HG02885 (cell line): ENCODE results near the gene ARFGEF3.

Source experiments
- ATAC-seq: cut with Tn5 transposase; IDR thresholded peaks from one replicate; pipeline ENCODE4 v1.9.1; 2021; ENCODE audit warnings: mild to moderate bottlenecking; ENCODE audit not compliant: unreplicated experiment, poor library complexity

ARFGEF3 gene

DNA sequence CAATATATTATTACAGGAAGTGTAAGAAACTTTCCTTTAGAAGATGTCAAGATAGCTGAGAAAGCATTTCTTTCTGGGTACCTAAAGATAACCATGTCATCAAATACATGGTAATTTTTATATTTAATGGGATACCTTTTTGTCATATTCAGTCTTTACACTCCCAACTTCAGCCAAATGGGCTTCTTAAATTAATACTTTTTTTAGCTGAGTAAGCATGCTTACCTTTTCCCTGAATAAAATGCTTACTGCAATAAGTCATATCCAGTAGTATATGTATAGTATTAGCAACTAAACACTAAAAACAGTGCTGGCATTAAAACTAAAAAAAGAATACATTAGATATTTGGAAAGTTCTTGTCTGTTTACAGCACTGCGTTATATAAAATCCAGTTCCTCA lies 74.0 kb downstream of the ARFGEF3 start:
- ATAC-seq, result no peak

DNA sequence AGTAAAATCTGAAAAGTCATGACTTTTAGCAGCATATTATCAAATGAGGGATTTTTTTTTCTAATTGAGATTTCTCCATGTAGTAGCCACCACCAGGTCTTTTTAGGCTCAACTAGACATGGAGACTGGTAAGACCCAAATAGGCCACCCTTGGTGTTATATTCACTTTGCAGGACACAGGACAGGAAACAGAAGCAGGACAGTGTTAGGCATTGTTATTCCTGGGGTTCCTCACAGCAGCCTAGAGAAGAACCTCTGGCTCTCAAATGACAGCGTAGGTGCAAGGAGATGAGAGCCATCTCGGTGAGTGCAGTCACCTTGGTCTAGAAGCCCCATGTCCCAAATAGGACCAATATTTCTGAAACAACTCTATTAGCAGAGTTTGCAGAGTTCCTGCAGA lies 75.7 kb downstream of the ARFGEF3 start:
- ATAC-seq, result no peak

DNA sequence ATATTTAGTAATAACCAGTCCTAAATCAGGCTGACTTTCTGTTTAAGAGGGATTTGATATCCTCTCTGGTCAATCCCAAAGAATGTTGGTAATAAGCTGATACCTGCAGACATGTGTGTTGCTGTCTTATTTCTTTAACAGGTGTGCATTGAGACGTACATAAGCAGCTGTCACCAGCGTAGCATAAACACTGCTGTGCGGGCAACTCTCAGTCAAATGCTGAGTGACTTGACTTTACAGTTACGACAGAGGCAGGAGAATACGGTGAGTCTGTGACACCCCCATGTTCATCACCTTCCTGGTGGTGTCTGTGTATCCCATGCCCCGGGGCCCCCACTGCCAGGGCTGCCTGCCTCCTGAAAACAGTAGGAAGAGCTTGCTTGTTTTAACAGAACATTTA lies 76.6 kb downstream of the ARFGEF3 start:
- no peak for ATAC-seq

DNA sequence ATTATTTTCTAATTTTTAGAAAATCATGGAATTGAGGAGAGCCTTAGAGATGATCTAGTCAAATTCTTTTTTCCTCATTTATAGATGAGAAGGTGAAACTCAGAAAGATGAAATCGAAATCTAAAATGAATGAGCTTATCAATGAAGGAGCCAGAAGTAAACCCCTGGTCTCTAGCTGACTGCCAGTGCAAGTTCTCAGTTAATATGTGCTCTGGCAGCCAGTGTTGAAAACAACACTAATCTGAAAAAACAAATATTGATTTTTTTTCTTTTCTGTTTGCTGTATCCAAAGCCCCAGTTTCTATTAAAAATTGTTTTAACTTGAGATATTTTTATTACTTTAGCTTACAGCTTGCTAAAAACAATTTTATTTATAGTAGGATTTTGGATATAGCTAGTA lies 78.0 kb downstream of the ARFGEF3 start:
- ATAC-seq, result no peak

GRCh38 chr6:138240476-138241245 lies 78.9 kb downstream of the ARFGEF3 start:
- ATAC-seq, result no peak

- ATAC-seq, result no peak
These were observed 79.6 kb downstream of the ARFGEF3 start for GRCh38 chr6:138241381-138241780.

DNA sequence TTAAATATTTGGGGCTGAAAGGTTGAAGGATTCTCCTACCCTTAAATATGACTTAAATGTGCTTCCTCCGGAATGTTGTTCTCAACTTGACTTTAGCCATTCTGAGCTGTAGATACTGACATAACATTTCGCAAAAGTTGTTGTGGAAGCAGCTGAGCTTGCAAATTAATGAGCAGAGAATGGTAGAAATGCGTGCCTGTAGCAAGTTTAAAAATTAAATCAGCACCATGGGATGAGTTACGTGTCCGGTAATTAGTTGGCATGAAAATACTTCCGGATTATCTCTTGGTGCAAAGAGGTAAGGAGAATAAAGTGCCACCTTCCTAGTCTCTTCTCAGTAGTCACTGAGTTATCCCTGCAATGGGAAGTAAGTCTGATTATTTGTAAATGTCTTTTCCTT lies 80.2 kb downstream of the ARFGEF3 start:
- no peak for ATAC-seq

DNA sequence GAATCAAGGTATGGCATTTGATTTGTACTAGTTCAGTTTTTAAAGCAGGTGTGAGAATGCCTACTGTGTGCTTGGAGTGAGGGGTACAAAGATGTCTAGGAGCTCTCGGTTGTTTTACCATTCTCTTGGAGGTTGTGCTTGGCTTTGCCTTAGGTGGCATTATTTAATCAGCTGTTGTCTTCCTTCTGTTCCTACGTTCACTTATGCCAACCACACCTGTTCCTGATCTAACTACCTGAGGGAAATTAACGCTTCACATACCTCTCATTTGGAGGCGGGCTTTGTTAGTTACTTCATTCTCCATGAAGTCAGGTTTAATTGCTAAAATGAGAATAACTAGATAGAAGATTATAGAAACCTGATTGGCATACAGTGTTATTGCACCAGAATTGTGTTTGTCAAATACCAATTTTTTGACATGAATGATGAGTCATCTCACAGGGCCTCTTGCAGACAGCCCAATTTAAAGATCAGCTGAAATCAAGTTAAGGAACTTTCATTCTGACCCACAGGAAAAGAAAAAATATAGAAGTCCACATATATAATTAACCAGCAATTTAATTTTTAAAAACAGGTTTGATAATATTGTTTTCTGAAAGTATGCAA lies 81.4 kb downstream of the ARFGEF3 start:
- ATAC-seq, result no peak

DNA sequence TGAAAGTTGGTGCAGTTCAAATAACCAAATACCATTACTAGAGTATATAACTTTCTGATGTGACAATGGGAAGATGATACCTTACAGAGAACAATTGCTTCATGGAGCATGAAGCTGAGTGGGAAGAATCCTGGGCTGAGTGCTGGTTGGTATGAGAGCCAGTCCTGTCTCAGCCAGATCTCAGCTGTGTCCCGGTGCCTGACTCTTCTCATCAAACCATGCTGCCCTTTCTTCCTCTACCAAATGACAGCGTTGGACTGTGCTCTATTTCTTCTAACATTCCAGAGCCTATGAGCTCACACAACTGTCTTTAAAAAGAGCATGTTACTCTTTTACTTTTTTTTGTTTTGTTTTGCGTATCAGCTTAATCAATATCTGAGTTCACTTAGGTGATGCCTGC lies 84.0 kb downstream of the ARFGEF3 start:
- ATAC-seq, result no peak

DNA sequence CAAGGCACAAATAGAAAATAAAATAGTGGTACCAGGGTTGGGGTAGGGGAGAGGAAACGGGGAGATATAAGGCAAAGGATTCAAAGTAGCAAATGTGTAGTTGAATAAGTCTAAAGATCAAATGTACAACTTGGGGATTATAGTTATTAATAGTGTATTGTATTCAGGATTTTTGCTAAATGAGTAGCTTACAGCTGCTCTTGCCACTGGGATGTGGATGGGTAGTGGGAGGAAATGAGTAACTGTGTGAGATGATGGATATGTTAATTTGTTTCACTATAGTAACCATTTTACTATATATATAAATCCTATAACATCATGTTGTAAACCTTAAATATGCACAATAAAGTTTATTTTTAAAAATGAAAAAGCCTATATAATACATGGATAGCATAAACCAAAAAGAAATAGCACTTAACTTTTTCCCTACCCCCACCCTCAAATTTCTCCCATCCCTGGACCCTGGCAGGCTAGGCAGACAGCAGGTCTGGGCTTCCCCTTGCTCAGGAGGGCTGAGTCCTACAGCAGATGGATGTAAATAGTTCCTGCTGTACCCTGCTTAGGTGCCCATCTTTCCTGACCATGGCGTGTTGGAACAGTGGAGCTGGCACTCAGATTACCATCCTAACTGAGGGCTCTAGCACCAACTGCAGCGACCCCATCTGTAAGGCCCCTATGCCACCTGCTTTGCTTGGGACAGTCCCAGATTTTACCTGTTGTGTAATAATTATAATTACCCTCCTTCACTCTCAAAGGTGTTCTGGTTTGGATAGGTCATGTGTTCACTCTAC lies 85.1 kb downstream of the ARFGEF3 start:
- no peak for ATAC-seq

DNA sequence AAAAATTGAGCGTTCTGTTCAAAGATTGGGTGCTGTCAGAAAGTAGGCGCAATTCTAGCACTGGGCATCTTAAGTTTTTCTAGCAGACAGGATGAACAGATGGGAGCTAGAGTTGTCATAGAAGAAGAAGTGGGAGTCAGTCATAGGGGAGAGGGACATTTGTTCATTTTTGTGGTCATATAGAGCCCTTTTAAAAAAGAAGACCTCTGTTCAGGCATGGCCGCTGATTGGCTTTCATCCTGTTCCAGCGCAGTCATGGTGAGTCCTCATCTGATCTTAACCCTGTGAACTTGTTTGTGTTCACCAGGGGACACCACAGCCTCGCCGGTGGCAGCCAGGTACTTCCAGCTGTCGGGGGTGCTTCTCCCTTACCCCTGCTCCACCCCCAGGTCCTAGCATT lies 86.3 kb downstream of the ARFGEF3 start:
- no peak for ATAC-seq

- ATAC-seq, result no peak
These were observed 87.1 kb downstream of the ARFGEF3 start for GRCh38 chr6:138248878-138249277.

- no peak for ATAC-seq
These were observed 88.3 kb downstream of the ARFGEF3 start for GRCh38 chr6:138250053-138250452.

- ATAC-seq, result no peak
These were observed 88.9 kb downstream of the ARFGEF3 start for GRCh38 chr6:138250513-138251247.

DNA sequence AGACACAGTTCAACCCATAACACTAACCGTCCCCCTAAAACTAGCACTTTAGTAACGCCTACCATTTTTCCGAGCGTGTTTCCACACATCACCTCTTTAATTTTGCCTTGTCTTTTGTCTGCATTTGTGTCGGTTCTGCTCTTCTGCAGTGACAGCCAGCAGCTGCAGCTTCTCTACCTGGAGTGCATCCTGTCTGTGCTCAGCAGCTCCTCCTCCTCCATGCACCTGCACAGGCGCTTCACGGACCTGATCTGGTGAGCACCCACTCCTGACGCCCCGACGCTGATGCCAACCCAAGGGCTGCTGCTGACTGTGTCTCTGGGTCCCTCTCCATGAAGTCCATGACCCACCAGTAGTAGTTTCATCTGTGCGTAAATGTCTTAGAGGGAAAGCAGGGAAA lies 92.0 kb downstream of the ARFGEF3 start:
- no peak for ATAC-seq

DNA sequence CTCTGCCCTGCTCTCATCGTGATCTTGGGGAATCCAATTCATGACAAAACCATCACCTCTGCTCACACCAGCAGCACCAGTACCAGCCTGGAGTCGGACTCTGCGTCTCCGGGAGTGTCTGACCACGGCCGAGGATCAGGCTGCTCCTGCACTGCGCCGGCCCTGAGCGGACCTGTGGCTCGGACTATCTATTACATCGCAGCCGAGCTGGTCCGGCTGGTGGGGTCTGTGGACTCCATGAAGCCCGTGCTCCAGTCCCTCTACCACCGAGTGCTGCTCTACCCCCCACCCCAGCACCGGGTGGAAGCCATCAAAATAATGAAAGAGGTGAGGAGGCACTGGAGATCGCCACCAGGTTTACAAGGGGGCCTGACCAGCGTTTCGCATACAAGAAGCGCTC lies 93.7 kb downstream of the ARFGEF3 start:
- no peak for ATAC-seq

DNA sequence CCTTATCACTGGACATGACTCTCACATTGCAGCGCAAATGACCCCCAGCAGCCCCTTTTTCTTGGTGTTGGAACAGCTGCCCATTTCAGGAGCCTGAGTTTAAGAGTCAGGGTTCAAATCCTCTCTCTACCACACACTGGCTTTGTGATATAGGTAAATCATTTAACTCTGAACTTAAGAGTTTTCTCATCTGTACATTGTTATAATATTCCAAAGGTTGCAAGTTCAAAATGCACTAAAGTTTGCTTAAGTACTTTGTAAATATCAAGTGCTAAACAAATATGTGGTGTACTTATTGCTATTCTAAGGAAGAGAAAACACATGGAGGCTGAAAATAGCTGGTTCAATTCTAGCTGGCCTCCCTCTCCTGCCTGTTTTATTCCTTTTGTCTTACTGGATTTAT lies 95.9 kb downstream of the ARFGEF3 start:
- ATAC-seq, result no peak

- ATAC-seq, result no peak
These were observed 96.5 kb downstream of the ARFGEF3 start for GRCh38 chr6:138258197-138258596.

- ATAC-seq, result no peak
These were observed 97.3 kb downstream of the ARFGEF3 start for GRCh38 chr6:138258991-138259390.

GRCh38 chr6:138261116-138261780 lies 99.5 kb downstream of the ARFGEF3 start:
- no peak for ATAC-seq
